Right renal cortex interstitium (tissue), 3 donors: ENCODE measurements around the gene PTTG1IP. TPM values are rescaled to one million over a fixed set of nuclear protein-coding genes. Genes with fewer than 3 reads are reported as not detected.
A peak's percentile ranks its signal among the peaks of the same experiment; 100 is the strongest.
"Not testable (repeated sequence)": the region's sequence is repeated elsewhere in the genome, so short reads cannot be mapped to it uniquely, and the experiment has no call there.

Experiments
- DNase-seq, 3 donors: peaks; one replicate each; pipeline ENCODE4 v3.0.0-alpha.2; 2013; ENCODE audit warnings: low read depth in 3 of 3, low spot score in 2 of 3
- polyA plus RNA-seq, 3 donors: library from polyadenylated mRNA; unstranded; fragments of 120-200 nt; gene quantifications; one replicate each; pipeline ENCODE4 v1.2.1, GENCODE V29; 2013; ENCODE audit not compliant: insufficient read length in 3 of 3

Gene PTTG1IP
- polyA plus RNA-seq, 3 donors = 262 to 281 (median 279) TPM

DNA sequence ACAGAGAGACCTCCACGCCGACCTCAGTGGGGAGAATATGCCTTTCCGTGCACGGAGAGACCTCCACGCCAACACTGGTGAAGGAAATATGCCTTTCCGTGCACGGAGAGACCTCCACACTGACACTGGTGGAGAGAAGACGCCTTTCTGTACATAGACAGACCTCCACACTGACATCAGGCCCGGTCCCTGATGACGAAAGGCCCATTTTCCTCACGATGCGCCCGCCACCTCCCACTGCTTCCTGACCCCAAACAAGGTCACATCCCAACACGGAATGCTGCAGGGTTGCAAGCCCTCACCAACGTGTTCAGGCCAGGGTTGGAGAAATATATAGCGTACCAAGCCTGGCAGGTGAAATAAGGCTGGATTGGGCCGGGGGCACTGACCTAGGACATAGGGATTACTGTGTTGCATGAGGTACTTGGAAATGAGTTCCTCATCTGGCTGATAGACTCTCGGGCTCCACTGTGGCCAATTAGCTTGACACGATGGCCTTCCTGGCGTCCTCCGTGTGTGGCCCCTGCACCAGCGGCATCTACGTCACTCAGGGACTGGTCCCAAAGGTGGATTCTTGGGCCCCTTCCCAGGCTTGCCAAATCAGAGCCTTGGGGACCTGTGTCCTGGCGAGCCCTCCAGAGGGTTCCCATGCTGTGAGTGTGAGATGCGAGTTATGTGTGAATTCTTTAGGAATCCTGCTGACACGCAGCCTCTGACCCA lies 39.1 kb downstream of the PTTG1IP start:
- no peak for DNase-seq

GRCh38 chr21:44833663-44834062 lies 39.8 kb downstream of the PTTG1IP start:
- DNase-seq = no peak

DNA sequence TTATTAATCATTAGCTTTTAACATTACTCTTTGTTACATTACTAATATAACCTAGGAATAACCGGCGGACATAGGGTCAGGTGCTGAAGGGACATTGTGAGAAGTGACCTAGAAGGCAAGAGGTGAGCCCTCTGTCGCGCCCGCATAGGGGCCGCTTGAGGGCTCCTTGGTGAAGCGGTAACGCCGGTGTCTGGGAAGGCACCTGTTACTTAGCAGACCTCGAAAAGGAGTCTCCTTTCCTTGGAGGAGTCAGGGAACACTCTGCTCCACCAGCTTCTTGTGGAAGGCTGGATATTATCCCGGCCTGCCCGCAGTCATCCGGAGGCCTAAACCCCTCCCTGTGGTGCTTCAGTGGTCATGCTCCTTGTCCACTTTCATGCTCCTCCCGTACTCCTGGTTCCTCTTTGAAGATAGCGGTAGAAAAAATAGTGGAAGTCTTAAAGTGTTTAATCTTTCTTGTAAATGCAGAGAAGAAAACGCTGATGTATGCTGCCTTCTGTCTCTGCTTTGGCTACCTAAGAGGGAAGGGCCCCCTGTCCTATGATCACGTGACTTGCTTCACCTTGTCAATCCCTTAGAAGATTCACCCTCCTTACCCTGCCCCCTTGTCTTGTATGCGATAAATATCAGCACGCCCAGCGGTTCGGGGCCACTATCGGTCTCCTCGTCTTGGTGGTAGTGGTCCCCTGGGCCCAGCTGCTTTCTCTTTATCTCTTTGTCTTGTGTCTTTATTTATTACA lies 40.8 kb downstream of the PTTG1IP start:
- not testable (repeated sequence) for DNase-seq

DNA sequence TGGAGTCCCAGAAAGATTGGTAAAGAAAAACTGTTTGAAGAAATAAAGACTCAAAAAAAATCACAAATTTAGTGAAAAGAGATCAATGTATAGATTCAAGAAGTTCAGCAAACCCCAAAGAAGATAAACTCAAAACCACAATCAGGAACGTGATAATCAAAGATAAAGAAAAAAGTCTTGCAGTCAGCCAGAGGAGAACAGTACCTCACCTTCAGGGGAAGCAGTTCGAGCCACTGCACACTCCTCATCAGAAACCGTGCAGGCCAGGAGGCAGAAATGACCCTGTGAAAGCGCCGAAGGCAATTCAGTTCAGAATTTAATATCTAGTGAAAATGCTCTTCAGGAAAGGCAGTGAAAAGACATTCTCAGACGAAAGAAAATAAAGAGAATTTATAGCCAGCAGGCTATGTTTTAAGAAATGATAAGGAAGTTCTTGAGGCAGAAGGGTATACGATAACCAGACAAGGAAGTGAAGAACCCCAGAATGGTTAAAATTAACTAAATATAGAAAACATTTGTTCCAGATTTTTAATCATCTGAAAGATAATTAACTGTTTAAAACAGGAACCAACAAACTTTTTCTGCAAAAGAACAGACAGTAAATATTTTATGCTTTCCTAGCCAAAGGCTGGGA lies 42.1 kb downstream of the PTTG1IP start:
- no peak for DNase-seq

DNA sequence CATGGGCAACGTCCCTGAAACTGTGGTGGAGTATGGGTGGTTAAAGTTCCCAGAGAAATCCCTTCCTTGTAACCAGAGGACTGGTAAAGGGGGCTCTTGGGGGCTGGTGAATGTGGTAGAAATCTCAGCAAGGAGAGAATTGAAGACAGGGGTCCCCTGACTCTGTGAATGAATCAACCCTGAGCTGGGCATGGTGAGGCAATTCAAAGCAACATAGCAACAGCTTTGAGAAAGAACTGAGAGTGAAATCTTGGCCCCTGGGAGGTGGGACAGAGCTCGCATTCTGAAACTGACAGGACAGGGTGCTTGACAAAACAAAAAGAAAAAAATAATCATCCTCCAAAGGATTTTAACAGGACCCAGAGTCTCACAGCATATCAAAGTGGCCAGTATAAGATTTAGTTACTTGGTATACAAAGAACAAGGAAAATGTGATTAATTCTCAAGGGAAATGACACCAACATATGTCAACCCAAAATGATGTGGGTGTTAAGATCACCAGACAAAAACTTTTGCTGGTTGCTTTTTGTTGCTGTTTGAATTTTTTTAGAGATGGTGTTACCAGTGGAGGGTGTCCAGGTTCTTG lies 43.9 kb downstream of the PTTG1IP start:
- no peak for DNase-seq

DNA sequence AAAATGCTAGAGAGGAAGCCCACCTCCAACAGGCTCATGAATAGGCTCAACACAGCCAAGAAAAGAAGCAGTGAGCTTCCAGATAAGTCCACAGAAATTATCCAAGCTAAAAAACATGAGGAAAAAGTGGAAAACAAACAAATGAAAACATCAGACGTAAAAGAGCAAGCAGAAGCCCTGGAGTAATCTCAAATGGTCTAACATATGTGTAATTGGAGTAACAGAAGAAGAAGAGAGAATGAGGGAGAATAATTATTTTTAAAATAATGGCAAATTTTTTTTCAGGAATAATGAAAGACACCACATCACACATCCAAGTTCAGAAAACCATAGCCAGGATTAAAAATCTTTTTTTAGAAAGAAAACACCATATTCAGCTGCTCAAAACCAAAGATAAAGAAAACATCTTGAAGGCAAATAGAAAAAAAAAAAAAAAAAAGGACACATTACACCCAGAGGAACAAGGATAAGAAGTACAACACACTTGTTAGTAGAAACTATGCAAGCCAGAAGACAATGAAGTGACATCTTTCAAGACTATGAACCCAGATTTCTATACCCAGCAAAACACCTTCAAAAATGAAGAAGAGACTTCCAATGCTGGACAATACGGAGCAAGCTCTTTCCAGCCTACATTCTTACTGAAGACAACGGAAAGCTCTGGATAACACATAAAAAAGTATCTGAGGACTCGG lies 45.0 kb downstream of the PTTG1IP start:
- DNase-seq = no peak

DNA sequence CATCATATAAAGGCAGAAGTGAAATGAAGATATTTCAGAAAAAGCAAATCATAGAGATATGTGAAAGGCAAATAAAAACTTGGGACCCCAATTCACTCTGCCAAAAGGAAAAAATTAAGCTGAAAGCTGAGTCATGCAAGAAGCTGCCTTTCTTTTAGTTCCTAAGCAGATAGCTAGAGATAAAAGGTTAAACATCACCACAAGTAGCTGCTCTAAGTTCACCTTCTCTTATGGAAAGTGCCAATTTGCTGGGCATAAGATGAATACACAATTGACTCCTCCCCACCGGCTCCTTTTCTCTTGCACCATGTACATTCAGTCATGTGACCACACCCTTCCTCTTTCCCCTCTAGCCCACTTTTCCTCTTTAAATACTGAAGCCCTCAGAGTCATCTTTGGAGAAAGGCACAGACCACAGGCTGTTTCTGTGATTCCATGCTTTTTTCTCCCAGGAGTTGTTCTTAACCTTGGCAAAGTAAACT lies 50.3 kb downstream of the PTTG1IP start:
- no peak for DNase-seq

- no peak for DNase-seq
Observed at GRCh38 chr21:44822484-44823178, 50.9 kb downstream of the PTTG1IP start.

- no peak for DNase-seq
Observed at GRCh38 chr21:44820851-44821250, 52.6 kb downstream of the PTTG1IP start.

DNA sequence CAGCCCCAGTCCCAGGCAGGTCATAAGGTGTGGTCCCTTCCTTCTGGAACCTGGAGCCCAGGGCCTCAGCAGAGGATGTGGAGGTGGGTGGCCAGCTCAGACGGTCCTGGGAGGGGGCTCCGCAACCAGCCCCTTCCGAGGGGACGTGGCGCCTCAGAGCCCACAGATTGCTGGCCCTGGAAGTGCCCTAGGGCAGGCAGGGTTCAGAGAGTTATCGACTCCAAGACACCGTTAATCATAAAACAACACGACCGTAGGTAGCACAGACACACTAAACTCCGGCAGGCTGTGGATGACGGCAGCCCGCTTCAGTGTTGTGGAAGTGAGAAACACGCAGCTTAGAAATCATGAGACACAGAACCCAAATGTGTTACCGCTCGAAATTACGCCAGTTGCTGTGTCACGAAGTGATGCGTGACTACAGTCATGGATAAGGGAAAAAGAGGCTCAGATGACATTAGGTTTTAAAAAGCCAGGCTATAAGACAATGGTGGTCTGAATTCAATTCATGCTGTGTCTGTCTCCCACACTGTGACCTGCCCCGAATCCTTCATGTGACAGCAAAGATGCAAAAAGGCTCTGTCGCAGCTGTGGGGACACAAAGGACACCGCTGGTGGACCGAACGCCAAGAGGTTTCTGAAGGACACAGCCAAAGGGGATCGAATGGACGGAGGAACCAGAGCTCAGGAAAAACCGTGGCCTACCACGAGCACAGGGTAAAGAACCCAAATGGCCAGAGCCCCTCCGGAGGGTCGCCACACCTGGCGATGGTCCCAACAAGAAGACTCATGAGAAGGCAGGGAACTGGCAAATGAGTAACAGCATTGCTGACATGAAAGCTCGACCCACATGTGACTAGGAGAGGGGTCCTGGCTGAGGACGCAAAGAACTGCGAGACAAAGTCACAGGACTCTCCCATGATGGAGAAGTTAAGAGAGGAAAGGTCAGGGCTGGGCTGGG lies 53.9 kb downstream of the PTTG1IP start:
- DNase-seq = no peak

GRCh38 chr21:44818640-44819011 lies 54.9 kb downstream of the PTTG1IP start:
- DNase-seq = no peak

DNA sequence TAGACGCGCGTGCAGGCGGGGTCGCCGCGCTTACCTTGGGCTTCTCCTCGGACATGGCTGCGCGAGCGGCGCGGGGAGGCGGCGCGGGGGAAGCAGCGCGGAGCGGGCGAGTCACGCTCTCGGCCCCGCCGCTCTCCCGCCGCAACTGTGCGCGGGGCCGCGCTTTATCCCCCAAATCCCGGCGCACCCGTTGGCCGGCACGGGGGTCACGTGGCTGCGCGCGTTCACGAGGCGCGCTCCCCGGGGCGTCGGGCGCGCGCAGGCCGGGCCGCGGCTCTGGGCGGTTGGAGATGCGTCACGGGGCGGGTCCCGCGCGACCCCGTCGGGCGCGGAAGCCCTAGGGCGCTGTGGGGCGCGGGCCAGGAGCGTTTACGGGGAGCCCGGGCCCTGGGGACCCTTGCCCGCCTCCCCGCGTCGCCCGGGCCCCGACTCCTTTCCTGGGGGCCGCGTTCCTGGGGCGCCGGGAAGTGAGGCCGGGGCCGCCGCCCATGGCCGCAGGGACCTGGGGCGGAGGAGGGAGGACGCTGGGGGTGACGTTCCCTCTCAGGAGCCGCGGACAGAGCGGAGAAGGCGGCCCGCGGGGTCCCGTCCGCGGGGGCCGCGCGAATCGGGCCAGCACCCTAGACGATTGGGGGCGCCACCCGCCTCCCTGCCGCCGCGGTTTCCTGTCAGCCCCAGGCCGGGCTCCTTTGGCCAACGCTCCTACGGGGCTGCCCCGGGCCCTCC lies 55.4 kb downstream of the PTTG1IP start, which contains the start of gene SUMO3:
TSS of gene SUMO3 (minus strand) at position 149 of the 726 bp plus-strand sequence. CDS start at position 55, 94 bp downstream.
- peak in 2 of 3 donors; percentile 63 to 74 for DNase-seq

DNA sequence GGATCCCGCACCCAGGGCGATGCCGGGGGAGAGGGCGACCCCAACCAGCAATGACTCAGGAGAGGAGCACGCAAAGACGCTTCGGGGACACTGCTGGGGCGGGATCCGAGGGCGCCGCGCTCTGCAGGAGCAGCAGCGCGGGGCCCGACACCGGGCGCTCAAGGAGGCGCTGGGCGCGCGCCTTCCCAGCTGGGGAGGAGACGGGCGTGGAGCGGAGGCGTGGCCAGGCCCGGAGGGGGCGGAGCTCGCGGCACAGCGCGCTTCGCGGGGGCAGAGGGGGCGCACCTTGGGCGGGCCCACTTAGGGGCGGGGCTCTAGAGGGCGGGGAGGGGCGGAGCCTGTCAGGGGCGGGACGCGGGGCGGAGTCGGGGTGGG lies 56.0 kb downstream of the PTTG1IP start:
- DNase-seq = peak in 1 of 3 donors; percentile 75

DNA sequence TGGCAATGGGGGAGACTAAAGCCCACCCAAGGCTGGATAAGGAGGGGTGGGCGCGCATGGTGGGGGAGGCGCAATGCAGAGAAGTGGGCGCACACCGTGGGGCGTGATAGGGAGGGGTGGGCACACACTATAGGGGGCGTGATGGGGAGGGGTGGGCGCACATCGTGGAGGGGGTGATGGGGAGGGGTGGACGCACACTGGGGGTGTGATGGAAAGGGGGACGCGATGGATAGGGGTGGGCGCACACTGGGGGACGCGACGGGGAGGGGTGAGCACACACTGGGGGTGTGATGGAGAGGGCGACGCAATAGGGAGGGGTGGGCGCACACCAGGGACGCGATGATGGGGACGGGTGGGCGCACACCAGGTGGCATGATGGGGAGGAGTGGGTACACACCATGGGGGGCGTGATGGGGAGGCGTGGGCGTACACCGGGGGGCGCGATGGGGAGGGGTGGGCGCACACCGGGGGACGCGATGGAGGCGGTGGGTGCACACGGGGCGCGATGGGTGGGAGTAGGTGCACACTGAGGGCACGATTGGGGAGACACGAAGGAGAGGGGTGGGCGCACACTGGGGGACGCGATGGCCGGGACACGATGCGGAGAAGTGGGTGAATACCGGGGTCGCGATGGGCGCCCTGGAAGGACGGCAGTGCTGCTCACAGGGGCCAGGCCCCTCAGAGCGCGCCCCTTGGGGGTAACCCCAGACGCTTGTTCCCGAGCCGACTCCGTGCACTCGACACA lies 56.6 kb downstream of the PTTG1IP start:
- no peak for DNase-seq

- DNase-seq = no peak
Observed at GRCh38 chr21:44815852-44816628, 57.5 kb downstream of the PTTG1IP start.

DNA sequence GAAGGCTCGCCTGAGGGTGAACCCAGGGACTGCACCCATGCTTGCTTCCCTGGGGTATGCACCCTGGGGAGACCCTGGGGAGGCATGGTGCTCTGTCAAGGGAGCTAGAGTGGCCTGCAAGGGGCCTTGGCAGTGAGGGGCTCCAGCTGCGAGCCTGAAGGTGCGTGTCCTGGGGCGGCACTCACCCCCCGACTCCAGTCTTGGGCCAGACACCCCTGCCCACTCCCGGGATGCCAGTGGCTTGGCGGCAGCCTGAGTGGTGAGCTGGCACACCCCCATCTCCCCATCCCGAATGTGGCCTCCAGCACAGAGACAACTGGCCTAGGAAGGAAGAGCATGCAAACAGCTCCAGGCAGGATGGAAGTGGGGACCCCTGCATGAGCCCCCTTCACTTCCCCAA lies 58.3 kb downstream of the PTTG1IP start:
- DNase-seq = no peak
